ENCODE results near the gene BMP2. TPM values are rescaled to one million over a fixed set of nuclear protein-coding genes. Genes with fewer than 3 reads are reported as not detected.

BMP2 gene
- total RNA-seq, 4 donors from 2014 or later = 1.6 to 4.3 (median 2.9) TPM

- H3K27me3 ChIP-seq = no peaks in the 10 kb centered on the region
- DNase-seq (no peak), ATAC-seq (no peak)
- no peaks in the 10 kb centered on the region for H3K9me3 ChIP-seq
- no peaks in the 10 kb centered on the region for H3K4me1 ChIP-seq
- H3K36me3 ChIP-seq = no peaks in the 10 kb centered on the region
- TF ChIP-seq POLR2A (IDR thresholded peaks at IDR 0.05) = no peak
- TF ChIP-seq CTCF (IDR thresholded peaks at IDR 0.05 in 4 of 5, conservative IDR thresholded peaks at IDR 0.05 in 1 of 5) = no peak
- in situ Hi-C loops (cut with MboI; ENCODE audit: low sequenced_read_pairs in 4 of 4) (loop anchor here in 2 of 4 donors (10.0 to 25.0 kb wide), 3 partner anchors 460 to 1035 kb away; no protein-coding TSS in a partner anchor), intact Hi-C loops (cut with DNase I; ENCODE audit: low total_unique reads) (loop anchor here (5.0 to 10.0 kb wide), 3 partner anchors 457 to 1030 kb away; no protein-coding TSS in a partner anchor)
- H3K4me3 ChIP-seq = no peak overlapping the region
- H3K27ac ChIP-seq = no peak overlapping the region
Measured at GRCh38 chr20:6827472-6827871, 60.0 kb downstream of the BMP2 start.

GRCh38 chr20:6828794-6829423 is 61.4 kb downstream of the BMP2 start:
- intact Hi-C loops (cut with DNase I; ENCODE audit: low total_unique reads) (loop anchor here (5.0 to 10.0 kb wide), 3 partner anchors 456 to 1028 kb away; no protein-coding TSS in a partner anchor), in situ Hi-C loops (cut with MboI; ENCODE audit: low sequenced_read_pairs in 4 of 4) (loop anchor here in 2 of 4 donors (10.0 to 25.0 kb wide), 3 partner anchors 458 to 1033 kb away; no protein-coding TSS in a partner anchor)
- Histone ChIP-seq H3K9me3 (no peaks in the 10 kb centered on the region), H3K4me3 (no peak overlapping the region), H3K36me3 (no peaks in the 10 kb centered on the region), H3K4me1 (no peaks in the 10 kb centered on the region), H3K27ac (no peak overlapping the region), H3K27me3 (no peaks in the 10 kb centered on the region)
- TF ChIP-seq CTCF (IDR thresholded peaks at IDR 0.05 in 4 of 5, conservative IDR thresholded peaks at IDR 0.05 in 1 of 5) (peak in 4 of 5 experiments; percentile 14 to 59 (median 48)), POLR2A (IDR thresholded peaks at IDR 0.05) (no peak)
- ATAC-seq = no peak
- peak; percentile 4 to 33 for DNase-seq

- no peaks in the 10 kb centered on the region for H3K36me3 ChIP-seq
- intact Hi-C loops (cut with DNase I; ENCODE audit: low total_unique reads) (loop anchor here (5.0 to 10.0 kb wide), 3 partner anchors 455 to 1028 kb away; no protein-coding TSS in a partner anchor), in situ Hi-C loops (cut with MboI; ENCODE audit: low sequenced_read_pairs in 4 of 4) (loop anchor here in 2 of 4 donors (10.0 to 25.0 kb wide), 3 partner anchors 458 to 1033 kb away; no protein-coding TSS in a partner anchor)
- TF ChIP-seq POLR2A (IDR thresholded peaks at IDR 0.05) (no peak), CTCF (IDR thresholded peaks at IDR 0.05 in 4 of 5, conservative IDR thresholded peaks at IDR 0.05 in 1 of 5) (no peak)
- DNase-seq = no peak
- no peak for ATAC-seq
- no peaks in the 10 kb centered on the region for H3K27me3 ChIP-seq
- no peak overlapping the region for H3K27ac ChIP-seq
- no peak overlapping the region for H3K4me3 ChIP-seq
- no peaks in the 10 kb centered on the region for H3K4me1 ChIP-seq
- H3K9me3 ChIP-seq = no peaks in the 10 kb centered on the region
Measured at GRCh38 chr20:6829510-6830116, 62.1 kb downstream of the BMP2 start.

Measured in gastrocnemius medialis (tissue), 4 donors.